Fibroblast of the aortic adventitia (primary cell): Measurements from ENCODE around the gene ATP2B2. TPM values are rescaled to one million over a fixed set of nuclear protein-coding genes. Genes with fewer than 3 reads are reported as not detected.

Experiments used
- DNase-seq: peaks from one replicate; pipeline ENCODE4 v3.0.0-alpha.2; 2010; ENCODE audit warnings: low read depth
- H3K4me3 ChIP-seq: 2 replicates; pipeline ENCODE4 v1.5.1; 2011; ENCODE audit warnings: low read depth, mild to moderate bottlenecking, control low read depth, low read length, moderate library complexity
- CTCF ChIP-seq: IDR thresholded peaks from 2 replicates; pipeline ENCODE4 v1.5.1; 2011; ENCODE audit warnings: mild to moderate bottlenecking, low read length, control low read depth, inconsistent platforms; ENCODE audit not compliant: insufficient read depth
- total RNA-seq: library from RNA; depleted of rRNA; stranded (reverse); fragments of >200 nt; gene quantifications from 2 replicates; pipeline ENCODE4 v1.2.3, GENCODE V29; 2012; ENCODE audit warnings: low replicate concordance

Gene ATP2B2
- total RNA-seq, 1 donor = not detected

- H3K4me3 ChIP-seq = no peak overlapping the region
- TF ChIP-seq CTCF = no peak
- DNase-seq = no peak
Measured at GRCh38 chr3:10462641-10463532, 42.5 kb downstream of the ATP2B2 start.

GRCh38 chr3:10460951-10461545, 44.3 kb downstream of the ATP2B2 start:
- H3K4me3 ChIP-seq = no peak overlapping the region
- no peak for DNase-seq
- no peak for TF ChIP-seq CTCF

- H3K4me3 ChIP-seq = no peak overlapping the region
- DNase-seq = peak; percentile 72
- TF ChIP-seq CTCF = no peak
Measured at GRCh38 chr3:10459954-10460754, 45.2 kb downstream of the ATP2B2 start.

GRCh38 chr3:10457560-10457959, 47.8 kb downstream of the ATP2B2 start:
- no peak for TF ChIP-seq CTCF
- H3K4me3 ChIP-seq = no peak overlapping the region
- DNase-seq = no peak

GRCh38 chr3:10456981-10457380, 48.4 kb downstream of the ATP2B2 start:
- no peak for DNase-seq
- no peak for TF ChIP-seq CTCF
- no peak overlapping the region for H3K4me3 ChIP-seq

- no peak for TF ChIP-seq CTCF
- DNase-seq = no peak
- H3K4me3 ChIP-seq = no peak overlapping the region
Measured at GRCh38 chr3:10455545-10455914, 49.9 kb downstream of the ATP2B2 start.
